Smooth muscle cell (in vitro differentiated cells): ENCODE data around the gene ZGRF1. TPM values are rescaled to one million over a fixed set of nuclear protein-coding genes. Genes with fewer than 3 reads are reported as not detected.
"Not testable (repeated sequence)": the region's sequence is repeated elsewhere in the genome, so short reads cannot be mapped to it uniquely, and the experiment has no call there.

ENCODE experiments used
- DNase-seq: peaks from one replicate; lab custom pipeline; 2025; ENCODE audit not compliant: unreplicated experiment; lab: John Stamatoyannopoulos, UW
- H2AFZ ChIP-seq: fragments of 200-600 bp; sonication (generic); 2 replicates; pipeline ENCODE4 v1.6.0; 2016; ENCODE audit warnings: antibody characterized with exemption, low read depth, mild to moderate bottlenecking
- H3F3A ChIP-seq: fragments of 200-600 bp; sonication (generic); 2 replicates; pipeline ENCODE4 v1.6.0; 2017; ENCODE audit warnings: antibody characterized with exemption, low read depth
- H3K27ac ChIP-seq: fragments of 200-600 bp; sonication (generic); 2 replicates; pipeline ENCODE4 v1.5.1; 2016; ENCODE audit warnings: low read depth, mild to moderate bottlenecking
- H3K27me3 ChIP-seq: fragments of 200-600 bp; sonication (generic); 2 replicates; pipeline ENCODE4 v1.6.1; 2016; ENCODE audit warnings: low read depth, mild to moderate bottlenecking
- H3K36me3 ChIP-seq: fragments of 200-600 bp; sonication (generic); 2 replicates; pipeline ENCODE4 v1.5.1; 2016; ENCODE audit warnings: low read depth
- H3K4me1 ChIP-seq: fragments of 200-600 bp; sonication (generic); 2 replicates; pipeline ENCODE4 v1.5.1; 2016; ENCODE audit warnings: low read depth
- H3K4me2 ChIP-seq: fragments of 200-600 bp; sonication (generic); 2 replicates; pipeline ENCODE4 v1.6.0; 2016; ENCODE audit warnings: mild to moderate bottlenecking
- H3K4me3 ChIP-seq: fragments of 200-600 bp; sonication (generic); 2 replicates; pipeline ENCODE4 v1.5.1; 2016; ENCODE audit warnings: mild to moderate bottlenecking
- H3K79me2 ChIP-seq: fragments of 200-600 bp; sonication (generic); 2 replicates; pipeline ENCODE4 v1.6.0; 2016; ENCODE audit warnings: low read depth, mild to moderate bottlenecking
- H3K9ac ChIP-seq: fragments of 200-600 bp; sonication (generic); 2 replicates; pipeline ENCODE4 v1.6.0; 2016; ENCODE audit warnings: low read depth
- H3K9me3 ChIP-seq: fragments of 200-600 bp; sonication (generic); replicated peaks from 2 replicates; pipeline ENCODE4 v1.5.1; 2016; ENCODE audit warnings: low read depth
- H4K20me1 ChIP-seq: fragments of 200-600 bp; sonication (generic); 2 replicates; pipeline ENCODE4 v1.6.0; 2016; ENCODE audit warnings: low read depth
- WGBS: methylation state at CpG from one replicate; pipeline ENCODE4 v1.1.7; 2016; ENCODE audit warnings: low lambda C conversion rate; 5-methylcytosine and 5-hydroxymethylcytosine counted together
- polyA plus RNA-seq: library from polyadenylated mRNA; unstranded; fragments of >200 nt; fragmentation: Nextera tagmentation; extraction: Ambion mirVana; gene quantifications from 2 replicates; pipeline ENCODE4 v1.2.1, GENCODE V29; 2016
- total RNA-seq: library from RNA; depleted of rRNA; stranded (reverse); fragments of >200 nt; gene quantifications from 2 replicates; pipeline ENCODE4 v1.2.3, GENCODE V29; 2014
- TF ChIP-seq, protein P1 (sequence below): fragments of 200-600 bp; sonication (generic); IDR thresholded peaks from 2 replicates; pipeline ENCODE4 v1.5.1; 2017; ENCODE audit warnings: borderline replicate concordance, mild to moderate bottlenecking, antibody characterized with exemption; ENCODE audit not compliant: insufficient read depth, poor library complexity, severe bottlenecking

ZGRF1 gene
- total and polyA plus RNA-seq, 2 experiments from 2014 or later, result 3.3 to 7.9 TPM

DNA sequence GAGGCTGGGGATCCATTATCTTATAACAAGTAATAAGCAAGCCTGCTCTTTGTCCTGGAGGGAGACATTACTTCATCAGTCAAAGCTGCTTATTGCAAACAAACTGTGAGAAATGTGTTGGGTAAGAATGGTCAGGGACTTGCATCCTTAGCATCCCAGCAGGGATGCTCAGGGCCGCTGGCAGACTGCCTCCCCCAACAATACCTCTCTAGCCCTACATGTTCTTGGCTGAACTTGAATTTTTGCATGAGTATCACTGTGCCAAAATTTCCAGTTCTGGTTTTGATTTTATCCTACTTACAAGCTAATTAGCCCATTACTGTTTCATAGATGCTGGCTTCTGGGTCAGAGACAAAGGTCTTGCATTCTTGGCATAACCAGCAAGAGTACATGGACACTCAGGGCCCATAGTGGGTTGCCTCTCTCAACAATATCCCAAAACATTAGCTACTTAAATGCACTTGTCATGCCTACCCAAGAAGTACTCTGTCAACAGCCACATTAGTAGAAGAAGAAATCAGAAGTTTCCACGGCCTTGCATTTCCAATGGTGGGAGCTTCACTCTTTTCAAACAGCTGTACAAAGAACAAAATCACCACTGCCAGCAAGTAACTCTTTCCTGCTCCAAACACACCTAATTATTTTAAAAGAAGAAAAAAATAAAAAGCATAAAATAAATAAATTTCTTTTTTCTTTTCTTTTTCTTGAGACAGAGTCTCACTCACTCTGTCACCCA lies 78.9 kb downstream of the ZGRF1 start:
- no peak overlapping the region for H3K27ac ChIP-seq
- H4K20me1 ChIP-seq, result no peaks in the 10 kb centered on the region
- H3K4me1 ChIP-seq, result no peaks in the 10 kb centered on the region
- H3K4me3 ChIP-seq, result no peak overlapping the region
- TF ChIP-seq, protein P1, sequence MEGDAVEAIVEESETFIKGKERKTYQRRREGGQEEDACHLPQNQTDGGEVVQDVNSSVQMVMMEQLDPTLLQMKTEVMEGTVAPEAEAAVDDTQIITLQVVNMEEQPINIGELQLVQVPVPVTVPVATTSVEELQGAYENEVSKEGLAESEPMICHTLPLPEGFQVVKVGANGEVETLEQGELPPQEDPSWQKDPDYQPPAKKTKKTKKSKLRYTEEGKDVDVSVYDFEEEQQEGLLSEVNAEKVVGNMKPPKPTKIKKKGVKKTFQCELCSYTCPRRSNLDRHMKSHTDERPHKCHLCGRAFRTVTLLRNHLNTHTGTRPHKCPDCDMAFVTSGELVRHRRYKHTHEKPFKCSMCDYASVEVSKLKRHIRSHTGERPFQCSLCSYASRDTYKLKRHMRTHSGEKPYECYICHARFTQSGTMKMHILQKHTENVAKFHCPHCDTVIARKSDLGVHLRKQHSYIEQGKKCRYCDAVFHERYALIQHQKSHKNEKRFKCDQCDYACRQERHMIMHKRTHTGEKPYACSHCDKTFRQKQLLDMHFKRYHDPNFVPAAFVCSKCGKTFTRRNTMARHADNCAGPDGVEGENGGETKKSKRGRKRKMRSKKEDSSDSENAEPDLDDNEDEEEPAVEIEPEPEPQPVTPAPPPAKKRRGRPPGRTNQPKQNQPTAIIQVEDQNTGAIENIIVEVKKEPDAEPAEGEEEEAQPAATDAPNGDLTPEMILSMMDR, result no peak
- H3K9me3 ChIP-seq, result no peaks in the 10 kb centered on the region
- WGBS, result 98% methylated on average over 2 of the region's 2 CpGs
- H3K9ac ChIP-seq, result no peak overlapping the region
- no peaks in the 10 kb centered on the region for H3K79me2 ChIP-seq
- no peaks in the 10 kb centered on the region for H3K36me3 ChIP-seq
- no peak overlapping the region for H3K4me2 ChIP-seq
- DNase-seq, result no peak
- no peak overlapping the region for H2AFZ ChIP-seq
- no peaks in the 10 kb centered on the region for H3K27me3 ChIP-seq
- H3F3A ChIP-seq, result no peaks in the 10 kb centered on the region

DNA sequence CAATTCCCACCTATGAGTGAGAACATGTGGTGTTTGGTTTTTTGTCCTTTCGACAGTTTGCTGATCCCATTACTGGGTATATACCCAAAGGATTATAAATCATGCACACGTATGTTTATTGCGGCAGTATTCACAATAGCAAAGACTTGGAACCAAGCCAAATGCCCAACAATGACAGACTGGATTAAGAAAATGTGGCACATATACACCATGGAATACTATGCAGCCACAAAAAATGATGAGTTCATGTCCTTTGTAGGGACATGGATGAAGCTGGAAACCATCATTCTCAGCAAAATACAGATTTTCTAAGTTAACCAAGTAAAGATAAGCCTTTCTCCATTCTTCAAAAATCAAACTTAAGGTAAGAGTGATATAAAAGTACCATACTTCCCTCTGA lies 82.4 kb downstream of the ZGRF1 start:
- not testable (repeated sequence) for H3K9ac ChIP-seq, H3K4me2 ChIP-seq, H2AFZ ChIP-seq, H3K4me1 ChIP-seq, H3K9me3 ChIP-seq, H3K36me3 ChIP-seq, DNase-seq, H4K20me1 ChIP-seq, H3K27ac ChIP-seq, H3K79me2 ChIP-seq, H3K27me3 ChIP-seq, H3F3A ChIP-seq, H3K4me3 ChIP-seq
- WGBS, result 100% methylated on average over 3 of the region's 3 CpGs

DNA sequence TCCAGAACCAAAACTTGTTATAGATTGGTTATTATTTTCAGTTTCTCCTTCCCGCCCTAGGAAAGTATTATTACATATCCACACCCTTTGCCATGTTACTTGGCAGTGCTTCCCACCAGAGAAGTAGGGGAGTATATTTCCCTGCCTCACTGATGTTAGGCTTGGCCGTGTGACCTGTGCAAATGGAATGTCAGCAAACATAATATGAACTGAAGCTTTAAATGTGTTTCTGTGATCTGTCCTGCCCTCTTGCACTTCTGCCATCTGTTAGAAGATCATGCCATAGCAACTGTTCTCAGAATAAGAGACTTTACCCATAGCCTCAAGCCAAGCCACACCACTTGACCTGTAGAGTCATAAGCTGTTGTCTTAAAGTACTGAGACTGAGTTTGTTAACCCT lies 84.0 kb downstream of the ZGRF1 start:
- no peak overlapping the region for H3K9ac ChIP-seq
- no peak overlapping the region for H2AFZ ChIP-seq
- no peaks in the 10 kb centered on the region for H3K27me3 ChIP-seq
- peaks cover 5% of the 10 kb centered on the region for H3F3A ChIP-seq
- no peaks in the 10 kb centered on the region for H3K4me1 ChIP-seq
- H3K9me3 ChIP-seq, result no peaks in the 10 kb centered on the region
- no peaks in the 10 kb centered on the region for H3K79me2 ChIP-seq
- WGBS, result 71% methylated on average over 2 of the region's 2 CpGs
- H4K20me1 ChIP-seq, result no peaks in the 10 kb centered on the region
- no peak overlapping the region for H3K4me3 ChIP-seq
- no peak overlapping the region for H3K4me2 ChIP-seq
- no peaks in the 10 kb centered on the region for H3K36me3 ChIP-seq
- H3K27ac ChIP-seq, result no peak overlapping the region
- DNase-seq, result no peak
- TF ChIP-seq, protein P1, result no peak

DNA sequence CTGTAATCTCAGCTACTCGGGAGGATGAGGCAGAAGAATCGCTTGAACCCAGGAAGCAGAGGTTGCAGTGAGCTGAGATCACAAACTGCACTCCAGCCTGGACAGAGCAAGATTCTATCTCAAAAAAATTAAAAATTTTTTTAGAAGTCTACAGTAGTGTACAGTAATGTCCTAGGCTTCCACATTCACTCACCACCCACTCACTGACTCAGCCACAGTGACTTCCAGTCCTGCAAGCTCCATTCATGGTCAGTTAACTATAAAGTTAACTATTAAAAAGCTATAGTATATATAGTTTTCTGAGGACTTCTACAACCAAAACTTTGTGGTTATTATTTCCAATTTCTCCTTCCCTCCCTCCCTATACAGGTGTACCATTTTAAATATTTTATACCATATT lies 86.0 kb downstream of the ZGRF1 start:
- TF ChIP-seq, protein P1, result no peak

More for the DNA sequence above, 86.0 kb downstream of the ZGRF1 start:
- Histone ChIP-seq H3K36me3 (no peaks in the 10 kb centered on the region), H3K79me2 (no peaks in the 10 kb centered on the region), H3K27me3 (no peaks in the 10 kb centered on the region), H3K9ac (no peak overlapping the region), H3K9me3 (no peaks in the 10 kb centered on the region), H3K4me1 (peaks cover 4% of the 10 kb centered on the region), H2AFZ (no peak overlapping the region), H3K4me3 (no peak overlapping the region), H3F3A (peaks cover 5% of the 10 kb centered on the region), H4K20me1 (no peaks in the 10 kb centered on the region), H3K27ac (peak overlapping the region; percentile 44), H3K4me2 (peak overlapping the region; percentile 43)
- DNase-seq, result no peak
- 51% methylated on average over 2 of the region's 2 CpGs for WGBS
